Heart left ventricle (tissue), 13 donors: ENCODE data around the gene PBLD.

Source experiments
- POLR2A ChIP-seq, 2 donors: fragments of 450-650 bp; IDR thresholded peaks; one replicate each; pipeline ENCODE4 v1.6.1; 2017; ENCODE audit warnings: antibody characterized with exemption in 2 of 2, mild to moderate bottlenecking in 2 of 2, moderate library complexity in 2 of 2
- TF ChIP-seq, protein P1 (sequence below), 12 donors: fragments of 200-600 bp; sonication (generic) in 4 of 12; IDR thresholded peaks; one replicate each; pipeline versions ENCODE4 v1.5.0 to v1.8.0; 2018 to 2022; ENCODE audit warnings: antibody characterized with exemption in 12 of 12, mild to moderate bottlenecking in 5 of 12
- donor health status: ischemic (EF 13 %, LVEDD 7.1; RV severe dilation, severe dysfunction).
- donor health status: DM: no; HTN: yes; CAD: no.
- donor health status: DM: no; HTN: no; CAD: no.
- donor health status: ischemic (EF 25% LVEDD 6.9; RV normal size, moderate dysfunction).
- donor health status: ischemic (EF 25% LVEDD 5.7; RV mildly dilated, moderate dysfunction).
- donor health status: ischemic (EF 35%, LVEDD 5.7; RV mildly dilated, moderate dysfunction).
- donor health status: nonischemic (EF 11% LVEDD 7.7; RV severe dilation, severe dysfunction).
- donor health status: DM: yes; HTN: yes; CAD: no.
- donor health status: PGD.
- donor health status: ischemic (EF 29% LVEDD 5.4; RV normal size, mild dysfunction).
- donor health status: nonischemic (EF 23%, LVEDD 6.1; RV moderate dilation, normal function).

DNA sequence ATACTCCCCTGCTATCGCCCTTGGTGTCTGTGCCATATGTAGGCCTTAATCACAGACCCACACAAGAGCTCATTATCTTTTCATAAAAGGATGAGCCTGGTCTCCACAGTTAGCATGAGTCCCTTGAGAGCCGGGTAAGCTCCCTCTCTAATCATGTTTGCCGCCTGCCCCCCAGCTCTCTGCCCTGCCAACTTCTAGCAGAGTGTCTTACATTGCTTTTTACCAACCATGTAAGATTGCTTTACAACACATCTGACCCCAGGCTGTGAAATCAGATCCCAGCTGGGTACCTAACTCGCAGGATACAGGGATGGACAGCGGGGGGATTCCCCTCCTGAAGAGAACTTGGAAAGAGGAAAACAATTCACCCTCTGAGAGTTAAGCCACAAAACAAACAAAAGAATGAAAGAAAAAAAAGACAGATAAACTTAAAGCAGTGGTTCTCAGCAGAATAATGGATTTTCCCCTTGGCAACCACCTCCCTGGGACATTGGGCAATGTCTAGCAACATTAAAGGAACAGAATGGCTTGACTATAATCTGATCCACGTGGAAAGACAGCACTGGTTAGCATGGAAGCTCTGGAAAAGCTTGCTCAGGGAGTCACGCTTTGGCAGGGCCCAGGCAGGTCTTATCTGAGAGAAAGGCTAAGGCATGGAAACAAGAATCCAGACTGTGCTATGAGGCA is 61.4 kb downstream of the PBLD start:
- TF ChIP-seq, protein P1, sequence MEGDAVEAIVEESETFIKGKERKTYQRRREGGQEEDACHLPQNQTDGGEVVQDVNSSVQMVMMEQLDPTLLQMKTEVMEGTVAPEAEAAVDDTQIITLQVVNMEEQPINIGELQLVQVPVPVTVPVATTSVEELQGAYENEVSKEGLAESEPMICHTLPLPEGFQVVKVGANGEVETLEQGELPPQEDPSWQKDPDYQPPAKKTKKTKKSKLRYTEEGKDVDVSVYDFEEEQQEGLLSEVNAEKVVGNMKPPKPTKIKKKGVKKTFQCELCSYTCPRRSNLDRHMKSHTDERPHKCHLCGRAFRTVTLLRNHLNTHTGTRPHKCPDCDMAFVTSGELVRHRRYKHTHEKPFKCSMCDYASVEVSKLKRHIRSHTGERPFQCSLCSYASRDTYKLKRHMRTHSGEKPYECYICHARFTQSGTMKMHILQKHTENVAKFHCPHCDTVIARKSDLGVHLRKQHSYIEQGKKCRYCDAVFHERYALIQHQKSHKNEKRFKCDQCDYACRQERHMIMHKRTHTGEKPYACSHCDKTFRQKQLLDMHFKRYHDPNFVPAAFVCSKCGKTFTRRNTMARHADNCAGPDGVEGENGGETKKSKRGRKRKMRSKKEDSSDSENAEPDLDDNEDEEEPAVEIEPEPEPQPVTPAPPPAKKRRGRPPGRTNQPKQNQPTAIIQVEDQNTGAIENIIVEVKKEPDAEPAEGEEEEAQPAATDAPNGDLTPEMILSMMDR (IDR thresholded peaks at IDR 0.05): no peak
- TF ChIP-seq POLR2A (IDR thresholded peaks at IDR 0.05): no peak
